Right ventricle myocardium superior (tissue), 1 donor: ENCODE measurements around the gene OTOG. TPM values are rescaled to one million over a fixed set of nuclear protein-coding genes. Genes with fewer than 3 reads are reported as not detected.

Source experiments
- ATAC-seq: fragments of 200-7000 bp; cut with Tn5 transposase; one replicate; pipeline ENCODE4 v1.9.1; 2020; ENCODE audit warnings: mild to moderate bottlenecking; ENCODE audit not compliant: poor library complexity
- DNase-seq: peaks from one replicate; pipeline ENCODE4 v3.0.0-alpha.2; 2020
- intact Hi-C: fragments of 100-400 bp; cut with DNase I; formaldehyde crosslinking; loops from one replicate; pipeline ENCODE4 v1.11.2; 2022
- total RNA-seq: library from RNA; stranded (reverse); fragmentation: NEBNext Ultra II Directional; extraction: Animal tissue kit (Norgen Biotek cat#: 25700); gene quantifications from one replicate; pipeline ENCODE4 v1.2.1, GENCODE V29; 2021
- donor health status: DM: no; HTN: yes; CAD: no; lungs with severe emphysema.

Gene OTOG
- total RNA-seq, 1 donor from 2014 or later = not detected

DNA sequence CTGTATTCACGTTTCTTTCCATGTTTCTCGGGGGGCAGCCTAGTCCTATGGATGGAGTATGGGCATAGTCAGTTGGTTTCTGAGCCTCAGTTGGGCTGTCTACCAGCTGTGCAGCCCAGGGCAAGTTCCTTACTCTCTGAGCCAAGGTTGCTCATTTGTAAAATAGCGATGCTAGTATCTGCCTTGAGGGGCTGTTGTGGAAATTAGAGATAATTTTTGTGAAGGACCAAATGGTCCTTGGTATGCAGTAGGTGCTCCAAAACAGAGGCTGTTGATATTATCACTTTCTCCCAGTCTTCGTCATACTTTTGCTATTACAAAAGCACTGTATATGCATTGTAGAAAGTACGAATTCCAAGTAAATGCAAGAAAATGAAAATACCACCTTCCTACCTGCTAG lies 89.7 kb downstream of the OTOG start:
- DNase-seq (no peak), ATAC-seq (no peak)
- intact Hi-C loops = no loop called here

GRCh38 chr11:17637901-17638300 lies 90.8 kb downstream of the OTOG start:
- DNase-seq (no peak), ATAC-seq (no peak)
- intact Hi-C loops = no loop called here

GRCh38 chr11:17638311-17638710 lies 91.3 kb downstream of the OTOG start:
- no peak for ATAC-seq
- intact Hi-C loops = no loop called here
- DNase-seq = no peak

DNA sequence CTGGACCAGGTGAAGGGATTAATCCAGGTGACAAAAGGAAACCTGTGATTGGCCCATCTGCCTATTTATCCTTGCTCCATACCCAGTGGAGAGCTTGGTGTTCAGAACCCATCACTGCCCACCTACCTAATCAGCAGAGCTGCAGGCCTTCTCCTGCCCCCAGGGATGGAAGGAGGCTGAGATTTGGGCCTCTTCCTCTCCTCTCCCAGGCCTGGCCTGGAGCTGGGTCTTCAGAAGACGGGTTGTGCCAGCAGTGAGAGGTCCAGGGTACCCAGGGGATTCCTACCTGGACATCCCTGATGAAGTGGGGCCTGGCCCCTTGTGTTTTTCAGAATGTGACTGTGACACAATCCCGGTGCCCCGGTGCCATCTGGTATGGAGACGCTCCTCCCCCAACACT lies 92.0 kb downstream of the OTOG start:
- no peak for DNase-seq
- intact Hi-C loops = no loop called here
- ATAC-seq = no peak

GRCh38 chr11:17639781-17640180 lies 92.7 kb downstream of the OTOG start:
- no peak for ATAC-seq
- intact Hi-C loops = no loop called here
- DNase-seq = no peak

DNA sequence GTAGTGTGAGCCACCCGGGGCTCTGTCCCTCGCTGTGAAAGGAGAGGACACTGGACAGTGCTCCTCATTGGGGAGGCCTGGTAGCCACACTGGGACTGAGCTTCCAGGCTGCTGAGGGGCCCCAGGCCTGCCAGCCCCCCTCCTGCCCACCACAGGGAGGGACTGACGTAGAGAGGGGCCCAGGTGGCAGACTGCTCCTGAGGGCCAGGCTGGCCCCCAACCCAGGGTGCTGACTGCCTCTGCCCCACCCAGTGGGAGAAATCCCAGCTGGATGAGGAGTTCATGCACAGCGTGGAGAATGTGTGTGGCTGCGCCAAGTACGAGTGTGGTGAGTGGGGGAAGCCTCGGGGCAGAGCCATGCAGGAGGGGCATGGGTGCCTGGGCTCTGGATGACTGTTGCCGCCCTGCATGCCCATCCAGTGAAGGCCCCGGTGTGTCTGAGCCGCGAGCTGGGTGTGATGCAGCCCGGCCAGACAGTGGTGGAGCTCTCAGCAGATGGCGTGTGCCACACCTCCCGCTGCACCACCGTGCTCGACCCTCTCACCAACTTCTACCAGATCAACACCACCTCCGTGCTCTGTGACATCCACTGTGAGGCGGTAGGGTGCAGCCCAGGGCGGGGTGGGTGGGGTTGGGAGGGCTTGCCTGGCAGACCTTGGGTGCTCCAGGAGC lies 93.6 kb downstream of the OTOG start:
- intact Hi-C loops = no loop called here
- ATAC-seq (no peak), DNase-seq (no peak)

- DNase-seq (no peak), ATAC-seq (no peak)
- intact Hi-C loops = no loop called here
Measured at GRCh38 chr11:17641792-17642350, 94.8 kb downstream of the OTOG start.

- intact Hi-C loops = no loop called here
- no peak for DNase-seq
- ATAC-seq = no peak
Measured at GRCh38 chr11:17642370-17642769, 95.3 kb downstream of the OTOG start.

DNA sequence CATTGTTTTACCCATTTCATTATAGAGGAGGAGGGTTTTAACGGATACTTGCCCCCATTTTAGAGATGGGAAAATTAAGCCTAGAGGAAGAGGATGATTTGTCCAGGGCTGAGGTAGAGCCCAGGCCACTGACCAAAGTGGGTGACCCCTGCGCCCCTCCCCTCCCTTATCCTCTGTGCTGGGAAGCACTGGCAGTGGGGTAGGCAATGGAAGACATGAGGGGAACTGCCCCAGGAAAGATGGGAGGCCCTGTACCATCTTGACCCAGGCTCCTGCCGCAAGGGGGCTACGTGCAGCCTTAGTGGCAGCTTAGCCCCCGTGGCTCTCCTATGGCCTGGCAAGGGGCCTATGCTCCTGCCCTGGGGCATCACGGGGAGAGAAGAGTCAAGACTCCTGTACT lies 95.9 kb downstream of the OTOG start:
- intact Hi-C loops = no loop called here
- no peak for DNase-seq
- no peak for ATAC-seq

DNA sequence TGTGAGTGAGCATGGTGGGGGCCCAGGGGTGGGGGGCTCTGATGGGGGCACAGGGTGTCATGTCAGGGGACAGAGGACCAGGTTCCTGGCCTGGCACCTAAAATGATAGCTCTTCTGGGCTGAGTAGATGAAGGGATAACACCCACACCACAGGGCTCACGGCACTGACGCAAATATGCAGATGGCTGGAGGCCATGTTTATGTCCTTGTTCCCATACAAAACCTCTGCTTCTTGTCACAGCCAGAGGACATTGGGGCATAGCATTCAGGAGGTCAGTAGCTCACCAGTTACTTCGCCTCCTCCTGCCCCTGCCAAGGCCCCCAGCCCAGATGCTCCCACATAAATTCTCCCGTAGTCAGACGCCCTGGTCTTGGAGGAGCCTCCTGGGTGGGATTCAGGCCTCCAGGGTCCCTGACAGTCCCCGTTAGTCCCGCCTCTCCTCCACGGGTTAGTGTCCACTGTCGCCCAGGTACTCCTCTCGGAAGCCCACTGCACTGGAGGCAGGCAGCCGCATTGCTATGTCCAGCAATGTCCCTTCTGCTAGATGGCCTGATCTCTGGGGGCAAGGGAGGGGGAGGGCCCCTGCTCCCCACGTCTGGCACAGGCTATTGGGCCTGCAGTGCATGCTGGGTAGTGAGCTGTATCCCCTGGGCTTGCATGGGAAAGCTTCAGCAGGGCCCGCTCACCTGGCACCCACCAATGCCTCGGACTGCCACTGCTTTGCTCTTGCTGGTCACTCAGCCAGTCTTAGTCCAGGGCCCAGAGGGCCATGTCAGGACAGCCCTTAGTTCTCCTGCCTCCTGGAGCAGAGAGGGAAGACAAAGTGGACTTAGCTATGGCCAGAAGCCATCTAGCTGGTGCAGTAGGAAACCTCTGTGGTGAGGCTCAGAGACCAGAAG lies 96.7 kb downstream of the OTOG start:
- ATAC-seq (no peak), DNase-seq (no peak)
- intact Hi-C loops = no loop called here

GRCh38 chr11:17645190-17645970 lies 98.3 kb downstream of the OTOG start:
- DNase-seq = no peak
- no peak for ATAC-seq
- intact Hi-C loops = no loop called here

DNA sequence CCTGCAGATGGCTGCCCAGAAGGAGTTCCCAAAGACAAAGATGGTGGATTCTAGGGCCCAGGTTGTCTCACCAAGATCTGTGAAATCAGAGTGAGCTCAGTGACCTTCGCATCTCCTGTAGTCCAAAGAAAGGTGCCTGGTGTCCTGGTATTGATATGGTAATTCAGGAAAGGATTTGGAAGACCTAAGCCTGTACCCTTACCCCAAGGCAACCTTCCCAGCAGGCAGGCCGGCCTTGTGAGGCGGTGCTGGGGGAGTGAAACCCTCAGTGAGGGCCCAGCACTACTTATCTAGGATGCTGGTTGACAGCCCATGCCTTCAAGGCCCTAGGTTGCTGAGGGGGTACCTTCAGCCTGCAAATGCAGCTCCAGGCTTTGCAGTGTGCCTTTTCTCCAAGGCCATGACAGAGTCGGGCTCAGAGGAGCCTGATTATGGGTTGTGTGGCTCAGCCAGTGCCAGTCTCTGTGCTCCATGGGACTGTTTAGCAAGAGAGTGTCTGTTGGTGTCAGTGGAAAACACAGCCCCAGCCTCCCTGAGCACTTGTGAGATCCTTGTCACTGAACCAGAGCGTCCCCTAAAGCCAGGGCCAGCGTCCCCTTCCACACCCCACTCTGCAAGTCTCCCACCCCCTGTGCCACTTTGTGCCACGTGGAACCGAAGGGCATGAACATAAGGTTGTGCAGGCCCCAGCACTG lies 99.5 kb downstream of the OTOG start:
- intact Hi-C loops = no loop called here
- no peak for DNase-seq

GRCh38 chr11:17648528-17648927 lies 101.5 kb downstream of the OTOG start:
- intact Hi-C loops = no loop called here
- ATAC-seq = no peak

More for the DNA sequence above, 99.5 kb downstream of the OTOG start:
- ATAC-seq = no peak

GRCh38 chr11:17649261-17649660 lies 102.2 kb downstream of the OTOG start:
- intact Hi-C loops = no loop called here
- ATAC-seq (no peak), DNase-seq (no peak)

More at GRCh38 chr11:17648528-17648927, 101.5 kb downstream of the OTOG start:
- DNase-seq = no peak

DNA sequence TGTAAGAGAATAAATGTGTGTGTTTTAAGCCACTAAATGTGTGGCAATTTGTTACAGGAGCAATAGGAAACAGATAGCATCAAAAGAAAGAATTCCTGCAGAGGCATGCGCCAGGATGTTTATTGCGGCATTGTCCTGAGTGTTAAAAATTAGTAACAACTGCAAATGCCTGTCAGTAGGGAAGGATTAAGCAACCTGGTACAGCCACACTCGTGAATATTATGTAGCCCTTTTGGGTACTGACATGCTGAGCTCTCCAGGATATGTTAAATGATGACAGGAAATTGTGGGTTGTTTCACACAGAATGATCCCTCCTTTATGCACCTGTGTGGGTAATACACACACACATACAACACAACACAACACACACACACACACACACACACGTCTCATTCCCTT lies 102.6 kb downstream of the OTOG start:
- intact Hi-C loops = no loop called here
- ATAC-seq = no peak
- no peak for DNase-seq

GRCh38 chr11:17650127-17650911 lies 103.3 kb downstream of the OTOG start:
- ATAC-seq (no peak), DNase-seq (no peak)
- intact Hi-C loops = no loop called here

DNA sequence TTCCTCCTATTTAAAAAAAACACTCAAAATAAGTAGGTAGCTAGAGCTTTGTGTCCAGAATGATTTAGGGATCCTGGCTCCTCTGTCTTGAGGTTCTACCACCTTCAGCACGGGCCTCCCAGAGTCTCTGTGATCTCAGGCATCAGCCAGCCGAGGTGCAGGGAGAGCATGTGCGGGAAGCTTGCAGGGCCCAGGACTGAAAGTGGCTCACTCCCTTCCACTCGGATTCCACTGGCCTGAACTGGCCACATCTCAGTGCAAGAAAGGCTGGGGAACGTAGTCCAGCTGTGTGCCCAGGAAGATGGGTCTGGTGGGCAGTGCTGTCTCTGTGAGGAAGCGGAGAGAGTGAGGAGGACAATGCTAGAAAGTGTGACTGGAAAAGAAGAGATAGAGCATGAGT lies 104.0 kb downstream of the OTOG start:
- intact Hi-C loops = no loop called here
- DNase-seq (no peak), ATAC-seq (no peak)

- DNase-seq (no peak), ATAC-seq (no peak)
- intact Hi-C loops = no loop called here
Measured at GRCh38 chr11:17651681-17652080, 104.6 kb downstream of the OTOG start.
